Measurements from ENCODE around the gene MRM2. TPM values are rescaled to one million over a fixed set of nuclear protein-coding genes. Genes with fewer than 3 reads are reported as not detected.
A peak's percentile ranks its signal among the peaks of the same experiment; 100 is the strongest.

The MRM2 gene
- total RNA-seq, 4 donors from 2014 or later, result 13.4 to 24.7 (median 15.8) TPM

DNA sequence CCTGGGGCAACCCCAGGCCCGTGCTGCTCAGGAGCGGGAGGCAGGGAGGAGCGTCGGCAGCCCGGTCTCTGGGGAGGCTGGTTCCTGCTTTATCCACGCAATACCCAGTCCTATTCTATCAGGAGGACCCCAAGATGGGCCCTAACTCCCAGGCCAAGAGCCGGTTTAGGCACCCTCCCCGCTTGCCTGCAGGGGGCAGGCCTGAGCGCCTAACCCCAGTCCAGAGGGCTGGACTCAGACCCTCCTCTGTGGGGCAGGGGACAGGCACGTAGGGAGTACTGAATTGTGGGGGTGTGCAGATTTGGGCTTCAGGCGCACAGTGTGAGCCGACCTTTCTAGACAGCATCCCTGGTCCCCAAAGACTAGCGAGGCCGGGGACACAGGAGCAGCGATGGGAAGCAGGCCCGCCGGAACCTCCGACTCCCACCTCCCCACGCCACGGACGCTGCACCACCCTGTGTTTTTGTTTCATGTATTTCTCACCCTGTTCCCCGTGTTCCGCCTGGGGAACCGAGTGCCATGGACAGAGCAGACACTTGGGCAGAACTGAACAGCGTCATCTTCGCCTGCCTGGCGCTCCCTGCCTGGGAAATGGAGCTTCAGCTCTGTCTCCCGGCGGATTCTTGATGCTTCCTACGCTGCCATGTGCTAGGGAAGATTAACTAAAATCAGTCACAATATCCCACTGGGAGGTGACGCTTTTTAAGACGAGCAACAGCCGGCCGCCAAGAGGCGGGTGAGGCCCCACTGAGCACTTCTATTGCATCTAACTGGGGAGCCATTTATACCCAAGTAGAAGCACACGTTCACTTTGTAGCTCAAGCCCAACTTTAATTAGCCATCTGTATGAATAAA is 5.4 kb upstream of the MRM2 start:
- Histone ChIP-seq H3K27ac (no peak overlapping the region), H3K4me3 (no peak overlapping the region), H3K4me1 (peaks cover 0 to 26% (median 9%) of the 10 kb centered on the region in 4 donors), H3K27me3 (no peaks in the 10 kb centered on the region), H3K9me3 (no peaks in the 10 kb centered on the region), H3K36me3 (peaks cover 0 to 18% (median 0%) of the 10 kb centered on the region in 3 donors)
- WGBS, 2 donors, result 71 to 72% methylated on average over 32 to 35 of the region's 36 CpGs
- TF ChIP-seq POLR2A (IDR thresholded peaks at IDR 0.05) (no peak), EP300 (IDR thresholded peaks at IDR 0.05) (no peak)
- TF ChIP-seq, protein P1, sequence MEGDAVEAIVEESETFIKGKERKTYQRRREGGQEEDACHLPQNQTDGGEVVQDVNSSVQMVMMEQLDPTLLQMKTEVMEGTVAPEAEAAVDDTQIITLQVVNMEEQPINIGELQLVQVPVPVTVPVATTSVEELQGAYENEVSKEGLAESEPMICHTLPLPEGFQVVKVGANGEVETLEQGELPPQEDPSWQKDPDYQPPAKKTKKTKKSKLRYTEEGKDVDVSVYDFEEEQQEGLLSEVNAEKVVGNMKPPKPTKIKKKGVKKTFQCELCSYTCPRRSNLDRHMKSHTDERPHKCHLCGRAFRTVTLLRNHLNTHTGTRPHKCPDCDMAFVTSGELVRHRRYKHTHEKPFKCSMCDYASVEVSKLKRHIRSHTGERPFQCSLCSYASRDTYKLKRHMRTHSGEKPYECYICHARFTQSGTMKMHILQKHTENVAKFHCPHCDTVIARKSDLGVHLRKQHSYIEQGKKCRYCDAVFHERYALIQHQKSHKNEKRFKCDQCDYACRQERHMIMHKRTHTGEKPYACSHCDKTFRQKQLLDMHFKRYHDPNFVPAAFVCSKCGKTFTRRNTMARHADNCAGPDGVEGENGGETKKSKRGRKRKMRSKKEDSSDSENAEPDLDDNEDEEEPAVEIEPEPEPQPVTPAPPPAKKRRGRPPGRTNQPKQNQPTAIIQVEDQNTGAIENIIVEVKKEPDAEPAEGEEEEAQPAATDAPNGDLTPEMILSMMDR (IDR thresholded peaks at IDR 0.05), result peak in 4 of 5 experiments; percentile 17 to 49 (median 40)
- DNase-seq (ENCODE audit: low spot score in 2 of 2), result no peak

DNA sequence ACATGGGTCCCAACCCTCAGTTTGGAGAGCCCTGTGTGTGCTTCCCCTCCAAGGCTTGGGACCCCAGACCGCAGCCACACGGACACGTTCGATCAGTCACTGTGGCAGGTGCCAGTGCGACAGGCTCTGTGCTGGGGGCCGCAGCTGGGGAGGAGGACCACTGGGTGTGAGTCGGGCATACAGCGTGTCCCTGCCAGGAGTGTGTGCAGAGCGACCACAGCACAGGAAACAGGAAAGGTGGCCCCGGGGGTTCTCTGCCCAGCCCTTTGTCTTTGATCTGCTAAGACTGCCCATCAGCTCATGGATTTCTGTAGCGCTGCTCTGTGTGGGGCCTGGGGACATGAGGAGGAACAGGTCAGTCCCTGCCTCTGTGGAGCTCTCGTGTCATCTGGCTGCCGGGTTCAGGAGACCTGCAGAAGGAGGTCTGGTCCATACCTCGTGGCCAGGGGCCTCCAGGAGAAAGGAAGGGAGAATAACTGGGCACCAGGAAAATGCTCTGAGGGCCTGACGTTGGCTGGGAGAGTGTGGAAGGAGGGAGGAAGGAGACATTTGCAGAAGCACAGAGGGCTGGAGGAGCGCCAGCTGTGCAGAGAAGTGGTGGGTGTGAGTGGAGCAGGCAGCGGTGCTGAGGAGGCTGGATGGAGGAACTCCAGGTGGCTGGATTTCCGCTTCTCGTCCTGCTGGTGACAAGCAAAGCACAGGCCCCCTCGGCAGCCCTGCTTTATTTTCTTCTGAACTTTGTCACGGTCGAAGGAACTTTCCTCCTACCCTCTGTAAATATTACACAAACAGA is 4.1 kb upstream of the MRM2 start:
- Histone ChIP-seq H3K4me1 (peaks cover 0 to 32% (median 14%) of the 10 kb centered on the region in 4 donors), H3K27ac (no peak overlapping the region), H3K36me3 (peaks cover 0 to 10% (median 0%) of the 10 kb centered on the region in 3 donors), H3K27me3 (no peaks in the 10 kb centered on the region), H3K9me3 (no peaks in the 10 kb centered on the region), H3K4me3 (no peak overlapping the region)
- peak in 1 of 2 donors; percentile 36 for DNase-seq (ENCODE audit: low spot score in 2 of 2)
- WGBS, 2 donors, result 66 to 75% methylated on average over 20 to 21 of the region's 22 CpGs
- no peak for TF ChIP-seq EP300 (IDR thresholded peaks at IDR 0.05)

DNA sequence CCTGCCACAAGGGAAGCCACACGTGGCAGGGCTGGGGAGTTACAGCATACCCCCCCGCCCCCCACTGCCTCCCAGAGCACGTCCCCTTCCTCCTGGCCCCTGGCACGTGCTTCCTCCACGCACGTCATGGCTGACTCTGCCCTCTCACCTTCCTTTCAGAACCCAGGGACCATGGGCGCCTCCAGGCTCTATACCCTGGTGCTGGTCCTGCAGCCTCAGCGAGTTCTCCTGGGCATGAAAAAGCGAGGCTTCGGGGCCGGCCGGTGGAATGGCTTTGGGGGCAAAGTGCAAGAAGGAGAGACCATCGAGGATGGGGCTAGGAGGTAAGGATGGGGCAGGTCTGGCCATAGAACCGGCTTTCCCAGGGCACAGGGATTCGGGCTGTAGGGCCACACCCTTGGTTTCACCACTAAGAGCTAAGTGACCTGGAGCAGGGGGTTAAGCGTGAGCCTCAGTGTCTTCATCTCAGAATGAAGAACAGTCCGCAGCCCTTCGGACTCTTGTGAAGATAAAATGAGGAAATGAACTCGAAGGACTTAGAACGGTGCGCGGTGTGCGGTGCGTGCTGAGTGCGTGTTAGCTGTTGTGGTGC is 2.5 kb upstream of the MRM2 start:
- Histone ChIP-seq H3K27me3 (no peaks in the 10 kb centered on the region), H3K36me3 (peaks cover 0 to 4% (median 0%) of the 10 kb centered on the region in 3 donors), H3K9me3 (no peaks in the 10 kb centered on the region), H3K27ac (no peak overlapping the region), H3K4me1 (peaks cover 0 to 36% (median 16%) of the 10 kb centered on the region in 4 donors), H3K4me3 (no peak overlapping the region)
- TF ChIP-seq EP300 (IDR thresholded peaks at IDR 0.05), result no peak
- no peak for TF ChIP-seq POLR2A (IDR thresholded peaks at IDR 0.05)
- WGBS, 2 donors, result 79 to 85% methylated on average over 25 of the region's 25 CpGs
- DNase-seq (ENCODE audit: low spot score in 2 of 2), result no peak

DNA sequence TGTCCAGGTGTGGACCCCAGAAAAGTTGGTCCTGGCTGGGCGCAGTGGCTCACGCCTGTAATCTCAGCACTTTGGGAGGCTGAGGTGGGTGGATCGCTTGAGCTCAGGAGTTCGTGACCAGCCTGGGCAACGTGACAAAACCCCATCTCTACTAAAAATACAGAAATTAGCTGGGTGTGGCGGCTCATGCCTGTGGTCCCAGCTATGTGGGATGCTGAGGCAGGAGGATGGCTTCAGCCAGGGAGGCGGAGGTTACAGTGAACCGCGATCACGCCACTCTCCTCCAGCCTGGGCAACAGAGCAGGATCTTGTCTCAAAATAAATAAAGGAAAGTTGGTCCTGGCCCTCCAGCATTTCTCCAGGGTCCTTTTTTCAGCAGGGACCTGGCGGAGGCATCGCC is 1.5 kb upstream of the MRM2 start:
- Histone ChIP-seq H3K27me3 (no peaks in the 10 kb centered on the region), H3K4me3 (no peak overlapping the region), H3K27ac (no peak overlapping the region), H3K36me3 (peaks cover 0 to 14% (median 0%) of the 10 kb centered on the region in 3 donors), H3K4me1 (peaks cover 0 to 26% (median 14%) of the 10 kb centered on the region in 4 donors), H3K9me3 (no peaks in the 10 kb centered on the region)
- DNase-seq (ENCODE audit: low spot score in 2 of 2), result no peak
- 80 to 82% methylated on average over 12 of the region's 12 CpGs for WGBS, 2 donors
- no peak for TF ChIP-seq EP300 (IDR thresholded peaks at IDR 0.05)
- TF ChIP-seq, protein P1 (IDR thresholded peaks at IDR 0.05), result no peak
- TF ChIP-seq POLR2A (IDR thresholded peaks at IDR 0.05), result no peak

DNA sequence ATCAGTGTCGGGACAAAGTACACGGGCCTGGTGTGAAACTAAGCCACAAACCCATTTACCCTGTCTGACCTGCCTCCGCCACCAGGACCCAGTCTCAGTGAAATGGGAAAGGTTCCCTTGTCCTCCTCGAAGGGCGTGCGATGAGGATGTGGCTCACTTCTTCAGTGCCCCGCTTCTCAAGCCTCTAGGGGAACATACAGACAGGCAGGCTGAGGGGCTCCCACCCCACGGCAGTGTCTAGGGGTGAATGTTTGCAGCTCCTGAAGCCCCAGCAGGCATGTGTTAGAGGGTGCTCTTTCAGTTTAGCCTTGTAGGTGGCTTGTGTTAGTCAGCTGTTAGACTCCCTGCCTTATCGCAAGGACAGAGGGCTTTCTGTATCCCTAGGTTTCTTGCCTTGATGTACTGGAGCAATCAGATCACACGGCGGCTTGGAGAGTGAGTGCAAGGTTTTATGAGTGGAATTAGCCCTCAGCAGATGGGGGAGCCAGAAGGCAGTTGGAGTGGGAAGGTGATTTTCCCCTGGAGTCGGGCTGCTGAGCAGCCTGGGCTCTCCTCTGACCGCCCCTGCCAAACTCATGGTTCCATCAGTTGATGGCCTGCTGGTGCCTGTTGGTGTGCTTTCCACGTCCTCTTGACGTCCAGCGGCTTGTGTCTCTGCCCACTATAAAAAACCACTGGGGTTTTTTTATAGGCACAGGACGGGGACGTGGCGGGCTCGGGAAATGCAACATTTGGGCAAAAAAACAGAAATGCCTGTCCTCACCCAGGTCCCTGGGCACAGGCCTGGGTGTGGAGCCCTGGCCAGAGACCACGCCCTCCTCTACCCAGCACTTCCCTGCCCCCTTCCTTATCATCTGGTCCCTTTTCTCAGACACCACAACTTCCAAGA is 780 bp upstream of the MRM2 start:
- TF ChIP-seq POLR2A (IDR thresholded peaks at IDR 0.05), result no peak
- TF ChIP-seq, protein P1 (IDR thresholded peaks at IDR 0.05), result peak in 2 of 5 experiments; percentile 7 to 13
- peak overlapping the region; percentile 62 to 89 (median 76) for H3K4me3 ChIP-seq
- peaks cover 0 to 26% (median 14%) of the 10 kb centered on the region in 4 donors for H3K4me1 ChIP-seq
- H3K27ac ChIP-seq, result peak overlapping the region in 3 of 4 donors; percentile 58 to 79 (median 64)
- no peak for DNase-seq (ENCODE audit: low spot score in 2 of 2)
- H3K9me3 ChIP-seq, result no peaks in the 10 kb centered on the region
- H3K27me3 ChIP-seq, result no peaks in the 10 kb centered on the region
- peaks cover 0 to 21% (median 7%) of the 10 kb centered on the region in 3 donors for H3K36me3 ChIP-seq
- 17 to 21% methylated on average over 16 to 21 of the region's 21 CpGs for WGBS, 2 donors

Data from tibial nerve (tissue), 4 donors.